ENCODE measurements around the gene CCDC142. TPM values are rescaled to one million over a fixed set of nuclear protein-coding genes. Genes with fewer than 3 reads are reported as not detected.

The CCDC142 gene
- total RNA-seq, 2 experiments from 2014 or later, result 10.2 to 12.4 TPM

DNA sequence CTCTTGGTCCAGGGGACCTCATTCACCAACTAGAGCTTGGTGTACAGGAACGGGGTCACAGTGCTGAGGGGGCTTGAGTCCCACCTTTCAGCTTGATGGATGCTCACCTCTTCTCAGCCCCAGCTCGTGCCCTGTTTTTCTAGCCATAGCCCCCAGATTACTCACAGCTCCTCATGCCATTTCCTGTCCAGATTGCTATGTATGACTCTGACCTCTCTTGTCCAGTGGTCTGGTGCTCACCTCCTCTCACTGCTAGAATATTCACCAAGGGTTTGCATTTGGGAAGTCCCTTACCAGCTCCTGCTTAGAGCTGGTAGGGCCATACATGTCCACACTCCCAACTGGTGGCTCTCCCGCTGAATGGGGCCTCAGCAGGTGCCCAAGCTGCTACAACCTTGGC is 10.7 kb upstream of the CCDC142 start:
- Mint-ChIP-seq H3K27ac (no peak overlapping the region), H3K36me3 (ENCODE audit: low read depth) (peaks cover 54% of the 10 kb centered on the region), H3K9me3 (no peaks in the 10 kb centered on the region), H3K27me3 (peaks cover 11% of the 10 kb centered on the region), H3K4me1 (ENCODE audit: low read depth) (peaks cover 12% of the 10 kb centered on the region), H3K4me3 (no peak overlapping the region)
- DNase-seq (no peak), ATAC-seq (ENCODE audit: poor library complexity) (no peak)
- TF ChIP-seq, protein P1, sequence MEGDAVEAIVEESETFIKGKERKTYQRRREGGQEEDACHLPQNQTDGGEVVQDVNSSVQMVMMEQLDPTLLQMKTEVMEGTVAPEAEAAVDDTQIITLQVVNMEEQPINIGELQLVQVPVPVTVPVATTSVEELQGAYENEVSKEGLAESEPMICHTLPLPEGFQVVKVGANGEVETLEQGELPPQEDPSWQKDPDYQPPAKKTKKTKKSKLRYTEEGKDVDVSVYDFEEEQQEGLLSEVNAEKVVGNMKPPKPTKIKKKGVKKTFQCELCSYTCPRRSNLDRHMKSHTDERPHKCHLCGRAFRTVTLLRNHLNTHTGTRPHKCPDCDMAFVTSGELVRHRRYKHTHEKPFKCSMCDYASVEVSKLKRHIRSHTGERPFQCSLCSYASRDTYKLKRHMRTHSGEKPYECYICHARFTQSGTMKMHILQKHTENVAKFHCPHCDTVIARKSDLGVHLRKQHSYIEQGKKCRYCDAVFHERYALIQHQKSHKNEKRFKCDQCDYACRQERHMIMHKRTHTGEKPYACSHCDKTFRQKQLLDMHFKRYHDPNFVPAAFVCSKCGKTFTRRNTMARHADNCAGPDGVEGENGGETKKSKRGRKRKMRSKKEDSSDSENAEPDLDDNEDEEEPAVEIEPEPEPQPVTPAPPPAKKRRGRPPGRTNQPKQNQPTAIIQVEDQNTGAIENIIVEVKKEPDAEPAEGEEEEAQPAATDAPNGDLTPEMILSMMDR (IDR thresholded peaks at IDR 0.05), result no peak
- no peak overlapping the region for H3K27ac ChIP-seq (ENCODE audit: low read depth in 1 of 2, low read length in 2 of 2)
- ChIA-PET POLR2A (no interaction called here), CTCF (no interaction called here)
- H3K36me3 ChIP-seq (ENCODE audit: insufficient read depth, low read length), result peaks cover 51% of the 10 kb centered on the region
- H3K27me3 ChIP-seq (ENCODE audit: control insufficient read depth in 1 of 2, insufficient read depth in 2 of 2, low read length in 2 of 2), result peaks cover 4 to 9% of the 10 kb centered on the region in 2 experiments
- no peak overlapping the region for H3K4me3 ChIP-seq (ENCODE audit: low read length)
- H3K4me1 ChIP-seq (ENCODE audit: insufficient read depth, low read length), result peaks cover 12% of the 10 kb centered on the region
- H3K9me3 ChIP-seq (ENCODE audit: control insufficient read depth in 1 of 2, insufficient read depth in 1 of 2, low read length in 2 of 2), result peaks cover 0 to 10% of the 10 kb centered on the region in 2 experiments
- intact Hi-C loops (cut with DNase I, micrococcal nuclease), result no loop called here

DNA sequence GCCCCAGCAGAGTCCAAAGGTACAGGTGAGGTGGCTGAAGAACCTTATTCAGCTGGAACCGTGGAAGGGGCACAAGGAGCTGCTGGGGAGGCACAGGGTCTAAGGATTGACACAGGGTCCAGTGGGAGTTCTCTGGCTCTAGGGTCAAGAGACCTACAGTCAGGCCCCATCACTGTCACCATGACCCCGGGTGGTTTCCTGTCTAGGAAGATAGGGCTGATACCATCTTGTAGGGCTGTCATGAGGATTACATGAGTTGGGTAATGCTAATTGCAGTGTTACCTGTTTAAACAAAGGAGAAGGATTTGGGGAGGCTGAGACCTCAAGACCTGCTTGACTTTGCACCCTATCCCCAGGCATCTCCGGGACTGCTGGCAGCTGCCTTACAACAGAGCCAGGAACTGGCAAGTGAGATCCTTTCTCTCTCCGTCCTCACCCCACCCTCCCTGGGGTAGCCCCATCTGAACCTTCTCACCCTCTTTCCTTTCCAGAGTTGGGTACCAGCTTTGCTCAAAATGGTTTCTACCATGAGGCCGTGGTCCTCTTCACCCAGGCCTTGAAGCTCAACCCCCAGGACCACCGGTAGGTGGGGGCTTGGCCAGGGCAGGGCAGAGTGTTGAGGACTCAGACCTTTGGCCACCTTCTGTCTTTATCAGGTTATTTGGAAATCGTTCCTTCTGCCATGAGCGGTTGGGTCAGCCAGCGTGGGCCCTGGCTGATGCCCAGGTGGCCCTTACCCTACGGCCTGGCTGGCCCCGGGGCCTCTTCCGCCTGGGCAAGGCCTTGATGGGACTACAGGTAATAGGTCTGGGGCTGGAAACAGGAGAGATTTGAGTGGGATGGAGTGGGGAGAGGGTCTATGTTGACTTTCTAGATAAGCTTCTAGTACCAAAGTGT is 9.1 kb upstream of the CCDC142 start:
- H3K4me1 Mint-ChIP-seq (ENCODE audit: low read depth), result no peaks in the 10 kb centered on the region
- DNase-seq (no peak), ATAC-seq (ENCODE audit: poor library complexity) (no peak)
- H3K27ac ChIP-seq (ENCODE audit: low read depth in 1 of 2, low read length in 2 of 2), result no peak overlapping the region
- ChIA-PET POLR2A (no interaction called here), CTCF (no interaction called here)
- H3K27ac Mint-ChIP-seq, result no peak overlapping the region
- no peak overlapping the region for H3K4me3 Mint-ChIP-seq
- H3K4me3 ChIP-seq (ENCODE audit: low read length), result no peak overlapping the region
- peaks cover 61% of the 10 kb centered on the region for H3K36me3 Mint-ChIP-seq (ENCODE audit: low read depth)
- intact Hi-C loops (cut with DNase I, micrococcal nuclease), result no loop called here
- H3K27me3 ChIP-seq (ENCODE audit: control insufficient read depth in 1 of 2, insufficient read depth in 2 of 2, low read length in 2 of 2), result no peaks in the 10 kb centered on the region
- peaks cover 56% of the 10 kb centered on the region for H3K36me3 ChIP-seq (ENCODE audit: insufficient read depth, low read length)
- TF ChIP-seq, protein P1 (IDR thresholded peaks at IDR 0.05), result no peak
- no peaks in the 10 kb centered on the region for H3K9me3 ChIP-seq (ENCODE audit: control insufficient read depth in 1 of 2, insufficient read depth in 1 of 2, low read length in 2 of 2)
- H3K27me3 Mint-ChIP-seq, result no peaks in the 10 kb centered on the region
- H3K4me1 ChIP-seq (ENCODE audit: insufficient read depth, low read length), result no peaks in the 10 kb centered on the region
- H3K9me3 Mint-ChIP-seq, result no peaks in the 10 kb centered on the region

DNA sequence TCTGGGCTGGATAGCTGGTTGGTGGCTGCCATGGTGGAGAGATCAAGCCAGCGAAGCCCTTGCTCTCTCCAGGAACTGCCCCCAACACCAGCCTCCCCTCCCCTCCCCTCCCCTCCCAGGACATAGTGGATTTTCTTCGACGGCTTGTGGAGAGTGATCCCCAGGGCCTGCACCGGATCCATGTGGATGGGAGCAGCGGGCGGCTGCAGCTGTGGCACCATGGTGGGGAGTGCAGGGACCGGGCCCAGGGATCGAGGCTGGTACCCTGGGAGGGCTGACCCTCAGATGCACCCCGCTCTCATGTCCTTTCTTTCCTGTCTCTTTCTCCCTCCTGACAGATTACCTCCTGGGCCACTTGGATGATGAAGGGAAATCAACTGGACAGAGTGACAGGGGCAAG is 7.1 kb upstream of the CCDC142 start:
- H3K27me3 ChIP-seq (ENCODE audit: control insufficient read depth in 1 of 2, insufficient read depth in 2 of 2, low read length in 2 of 2), result no peaks in the 10 kb centered on the region
- H3K27ac ChIP-seq (ENCODE audit: low read depth in 1 of 2, low read length in 2 of 2), result no peak overlapping the region
- no peaks in the 10 kb centered on the region for H3K27me3 Mint-ChIP-seq
- H3K9me3 Mint-ChIP-seq, result no peaks in the 10 kb centered on the region
- H3K4me1 Mint-ChIP-seq (ENCODE audit: low read depth), result peaks cover 4% of the 10 kb centered on the region
- ATAC-seq (ENCODE audit: poor library complexity) (no peak), DNase-seq (no peak)
- ChIA-PET CTCF (no interaction called here), POLR2A (no interaction called here)
- H3K4me1 ChIP-seq (ENCODE audit: insufficient read depth, low read length), result no peaks in the 10 kb centered on the region
- intact Hi-C loops (cut with DNase I, micrococcal nuclease), result no loop called here
- no peak overlapping the region for H3K27ac Mint-ChIP-seq
- TF ChIP-seq, protein P1 (IDR thresholded peaks at IDR 0.05), result no peak
- peaks cover 69% of the 10 kb centered on the region for H3K36me3 ChIP-seq (ENCODE audit: insufficient read depth, low read length)
- no peaks in the 10 kb centered on the region for H3K9me3 ChIP-seq (ENCODE audit: control insufficient read depth in 1 of 2, insufficient read depth in 1 of 2, low read length in 2 of 2)
- no peak overlapping the region for H3K4me3 ChIP-seq (ENCODE audit: low read length)
- peaks cover 79% of the 10 kb centered on the region for H3K36me3 Mint-ChIP-seq (ENCODE audit: low read depth)
- peak overlapping the region; percentile 20 for H3K4me3 Mint-ChIP-seq

Data from CD4-positive, alpha-beta T cell (primary cell).